GM18517 (cell line): ENCODE results near the gene AUTS2.

Experiments
- ATAC-seq: cut with Tn5 transposase; IDR thresholded peaks from one replicate; pipeline ENCODE4 v1.9.1; 2021; ENCODE audit warnings: mild to moderate bottlenecking, moderate library complexity; ENCODE audit not compliant: unreplicated experiment

The AUTS2 gene

GRCh38 chr7:69873512-69873911, 275.2 kb downstream of the AUTS2 start:
- ATAC-seq, result no peak

- no peak for ATAC-seq
These were observed 279.7 kb downstream of the AUTS2 start for GRCh38 chr7:69878015-69878414.

- no peak for ATAC-seq
These were observed 280.3 kb downstream of the AUTS2 start for GRCh38 chr7:69878591-69878990.

- no peak for ATAC-seq
These were observed 281.7 kb downstream of the AUTS2 start for GRCh38 chr7:69879989-69880388.

- ATAC-seq, result no peak
These were observed 282.6 kb downstream of the AUTS2 start for GRCh38 chr7:69880840-69881239.

- ATAC-seq, result no peak
These were observed 284.0 kb downstream of the AUTS2 start for GRCh38 chr7:69882269-69882668.

- ATAC-seq, result no peak
These were observed 285.2 kb downstream of the AUTS2 start for GRCh38 chr7:69883399-69883891.

- no peak for ATAC-seq
These were observed 287.2 kb downstream of the AUTS2 start for GRCh38 chr7:69885431-69885830.

- ATAC-seq, result peak; percentile 85
These were observed 291.2 kb downstream of the AUTS2 start for GRCh38 chr7:69889338-69889975.

GRCh38 chr7:69889976-69890351, 291.7 kb downstream of the AUTS2 start:
- no peak for ATAC-seq

- ATAC-seq, result no peak
These were observed 294.5 kb downstream of the AUTS2 start for GRCh38 chr7:69892790-69893189.

- no peak for ATAC-seq
These were observed 295.6 kb downstream of the AUTS2 start for GRCh38 chr7:69893906-69894305.

- no peak for ATAC-seq
These were observed 297.2 kb downstream of the AUTS2 start for GRCh38 chr7:69895446-69895845.

GRCh38 chr7:69896121-69896520, 297.8 kb downstream of the AUTS2 start:
- ATAC-seq, result no peak

- ATAC-seq, result peak; percentile 89
These were observed 299.9 kb downstream of the AUTS2 start for GRCh38 chr7:69898189-69898588.

GRCh38 chr7:69903410-69903809, 305.1 kb downstream of the AUTS2 start:
- ATAC-seq, result no peak

GRCh38 chr7:69906283-69906995, 308.2 kb downstream of the AUTS2 start:
- ATAC-seq, result peak; percentile 96

- ATAC-seq, result no peak
These were observed 309.4 kb downstream of the AUTS2 start for GRCh38 chr7:69907720-69908119.

GRCh38 chr7:69908454-69908853, 310.2 kb downstream of the AUTS2 start:
- ATAC-seq, result no peak

GRCh38 chr7:69910150-69910549, 311.9 kb downstream of the AUTS2 start:
- no peak for ATAC-seq

GRCh38 chr7:69911337-69911736, 313.1 kb downstream of the AUTS2 start:
- ATAC-seq, result no peak

- ATAC-seq, result no peak
These were observed 313.9 kb downstream of the AUTS2 start for GRCh38 chr7:69912141-69912540.
